ENCODE results near the gene NEURL1. TPM values are rescaled to one million over a fixed set of nuclear protein-coding genes. Genes with fewer than 3 reads are reported as not detected.

The NEURL1 gene
- total RNA-seq, 1 donor, result not detected

GRCh38 chr10:103568505-103568904 lies 75.0 kb downstream of the NEURL1 start:
- Histone ChIP-seq H2AFZ (ENCODE audit: low read length) (no peak overlapping the region), H4K20me1 (ENCODE audit: insufficient read depth, low read length) (no peaks in the 10 kb centered on the region), H3K9me3 (ENCODE audit: low read depth, low read length) (no peaks in the 10 kb centered on the region), H3K4me1 (ENCODE audit: insufficient read depth, low read length) (no peaks in the 10 kb centered on the region), H3K36me3 (ENCODE audit: insufficient read depth, low read length) (no peaks in the 10 kb centered on the region), H3K4me2 (ENCODE audit: insufficient read depth, low read length) (no peak overlapping the region), H3K27ac (ENCODE audit: low read depth, low read length) (no peak overlapping the region), H3K79me2 (ENCODE audit: insufficient read depth, low read length) (no peaks in the 10 kb centered on the region), H3K27me3 (ENCODE audit: insufficient read depth, low read length) (peaks cover 21% of the 10 kb centered on the region), H3K4me3 (ENCODE audit: insufficient read depth, low read length) (no peak overlapping the region)
- DNase-seq (ENCODE audit: insufficient read length, low spot score, missing footprints), result no peak
- TF ChIP-seq, protein P1, sequence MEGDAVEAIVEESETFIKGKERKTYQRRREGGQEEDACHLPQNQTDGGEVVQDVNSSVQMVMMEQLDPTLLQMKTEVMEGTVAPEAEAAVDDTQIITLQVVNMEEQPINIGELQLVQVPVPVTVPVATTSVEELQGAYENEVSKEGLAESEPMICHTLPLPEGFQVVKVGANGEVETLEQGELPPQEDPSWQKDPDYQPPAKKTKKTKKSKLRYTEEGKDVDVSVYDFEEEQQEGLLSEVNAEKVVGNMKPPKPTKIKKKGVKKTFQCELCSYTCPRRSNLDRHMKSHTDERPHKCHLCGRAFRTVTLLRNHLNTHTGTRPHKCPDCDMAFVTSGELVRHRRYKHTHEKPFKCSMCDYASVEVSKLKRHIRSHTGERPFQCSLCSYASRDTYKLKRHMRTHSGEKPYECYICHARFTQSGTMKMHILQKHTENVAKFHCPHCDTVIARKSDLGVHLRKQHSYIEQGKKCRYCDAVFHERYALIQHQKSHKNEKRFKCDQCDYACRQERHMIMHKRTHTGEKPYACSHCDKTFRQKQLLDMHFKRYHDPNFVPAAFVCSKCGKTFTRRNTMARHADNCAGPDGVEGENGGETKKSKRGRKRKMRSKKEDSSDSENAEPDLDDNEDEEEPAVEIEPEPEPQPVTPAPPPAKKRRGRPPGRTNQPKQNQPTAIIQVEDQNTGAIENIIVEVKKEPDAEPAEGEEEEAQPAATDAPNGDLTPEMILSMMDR (IDR thresholded peaks at IDR 0.05; ENCODE audit: extremely low read depth, low read depth, low read length), result no peak

DNA sequence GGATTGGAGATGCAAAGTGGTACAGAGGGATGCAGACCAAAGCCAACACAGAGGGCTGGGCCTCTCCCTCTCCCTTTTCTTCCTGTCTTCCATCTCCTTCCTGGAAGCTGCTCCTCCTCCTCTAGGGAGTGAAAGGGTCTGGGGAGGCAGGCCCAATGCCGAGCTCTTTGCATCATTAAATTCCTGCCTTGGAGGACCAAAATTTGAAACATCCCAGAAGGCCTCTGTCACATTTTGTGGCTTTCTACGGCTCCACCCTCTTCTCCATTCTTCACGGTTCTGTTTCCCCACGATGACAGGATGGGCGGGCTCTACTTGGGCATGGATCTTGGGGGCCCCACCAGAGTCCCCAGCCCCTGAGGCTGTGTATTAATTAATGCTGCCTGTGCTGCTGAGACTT lies 76.4 kb downstream of the NEURL1 start:
- H2AFZ ChIP-seq (ENCODE audit: low read length), result no peak overlapping the region
- H4K20me1 ChIP-seq (ENCODE audit: insufficient read depth, low read length), result no peaks in the 10 kb centered on the region
- no peak overlapping the region for H3K4me2 ChIP-seq (ENCODE audit: insufficient read depth, low read length)
- H3K27me3 ChIP-seq (ENCODE audit: insufficient read depth, low read length), result peaks cover 25% of the 10 kb centered on the region
- H3K36me3 ChIP-seq (ENCODE audit: insufficient read depth, low read length), result no peaks in the 10 kb centered on the region
- no peaks in the 10 kb centered on the region for H3K79me2 ChIP-seq (ENCODE audit: insufficient read depth, low read length)
- no peaks in the 10 kb centered on the region for H3K4me1 ChIP-seq (ENCODE audit: insufficient read depth, low read length)
- H3K4me3 ChIP-seq (ENCODE audit: insufficient read depth, low read length), result no peak overlapping the region
- DNase-seq (ENCODE audit: insufficient read length, low spot score, missing footprints), result no peak
- TF ChIP-seq, protein P1 (IDR thresholded peaks at IDR 0.05; ENCODE audit: extremely low read depth, low read depth, low read length), result no peak
- H3K9me3 ChIP-seq (ENCODE audit: low read depth, low read length), result no peaks in the 10 kb centered on the region
- no peak overlapping the region for H3K27ac ChIP-seq (ENCODE audit: low read depth, low read length)

DNA sequence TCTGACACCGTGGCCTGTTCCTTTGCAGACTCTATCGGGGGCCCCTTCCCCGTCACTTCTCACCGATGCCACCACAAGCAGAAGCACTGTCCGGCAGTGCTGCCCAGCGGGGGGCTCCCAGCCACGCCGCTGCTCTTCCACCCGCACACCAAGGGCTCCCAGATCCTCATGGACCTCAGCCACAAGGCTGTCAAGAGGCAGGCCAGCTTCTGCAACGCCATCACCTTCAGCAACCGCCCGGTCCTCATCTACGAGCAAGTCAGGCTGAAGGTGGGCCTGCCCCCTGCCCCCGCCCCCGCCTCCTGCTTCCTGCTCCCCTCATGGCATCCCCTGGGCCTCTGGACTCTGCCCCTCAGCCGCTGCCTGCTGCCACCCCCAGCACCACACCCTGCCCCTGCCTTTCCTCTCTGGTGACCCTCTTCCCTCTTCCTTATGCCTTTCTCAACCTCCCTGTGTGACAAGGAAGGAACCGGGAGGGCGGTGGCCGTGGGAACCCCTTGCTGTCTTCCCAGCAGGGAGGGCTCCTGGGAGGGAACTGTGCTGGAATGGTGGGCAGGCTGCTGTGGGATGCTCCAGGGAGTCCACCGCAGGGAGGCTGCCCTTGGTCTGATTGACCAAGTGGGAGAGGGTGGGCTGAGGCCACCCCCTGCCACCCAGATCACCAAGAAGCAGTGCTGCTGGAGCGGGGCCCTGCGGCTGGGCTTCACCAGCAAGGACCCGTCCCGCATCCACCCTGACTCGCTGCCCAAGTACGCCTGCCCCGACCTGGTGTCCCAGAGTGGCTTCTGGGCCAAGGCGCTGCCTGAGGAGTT lies 77.5 kb downstream of the NEURL1 start:
- Histone ChIP-seq H3K4me3 (ENCODE audit: insufficient read depth, low read length) (no peak overlapping the region), H2AFZ (ENCODE audit: low read length) (no peak overlapping the region), H4K20me1 (ENCODE audit: insufficient read depth, low read length) (no peaks in the 10 kb centered on the region), H3K79me2 (ENCODE audit: insufficient read depth, low read length) (no peaks in the 10 kb centered on the region), H3K9me3 (ENCODE audit: low read depth, low read length) (no peaks in the 10 kb centered on the region), H3K27ac (ENCODE audit: low read depth, low read length) (no peak overlapping the region), H3K4me2 (ENCODE audit: insufficient read depth, low read length) (no peak overlapping the region), H3K4me1 (ENCODE audit: insufficient read depth, low read length) (no peaks in the 10 kb centered on the region), H3K27me3 (ENCODE audit: insufficient read depth, low read length) (peaks cover 22% of the 10 kb centered on the region), H3K36me3 (ENCODE audit: insufficient read depth, low read length) (no peaks in the 10 kb centered on the region)
- DNase-seq (ENCODE audit: insufficient read length, low spot score, missing footprints), result no peak
- TF ChIP-seq, protein P1 (IDR thresholded peaks at IDR 0.05; ENCODE audit: extremely low read depth, low read depth, low read length), result no peak

GRCh38 chr10:103571656-103571975 lies 78.1 kb downstream of the NEURL1 start:
- Histone ChIP-seq H2AFZ (ENCODE audit: low read length) (no peak overlapping the region), H4K20me1 (ENCODE audit: insufficient read depth, low read length) (no peaks in the 10 kb centered on the region), H3K36me3 (ENCODE audit: insufficient read depth, low read length) (no peaks in the 10 kb centered on the region), H3K4me2 (ENCODE audit: insufficient read depth, low read length) (no peak overlapping the region), H3K9me3 (ENCODE audit: low read depth, low read length) (no peaks in the 10 kb centered on the region), H3K4me1 (ENCODE audit: insufficient read depth, low read length) (no peaks in the 10 kb centered on the region), H3K27ac (ENCODE audit: low read depth, low read length) (no peak overlapping the region), H3K27me3 (ENCODE audit: insufficient read depth, low read length) (peaks cover 26% of the 10 kb centered on the region), H3K4me3 (ENCODE audit: insufficient read depth, low read length) (no peak overlapping the region), H3K79me2 (ENCODE audit: insufficient read depth, low read length) (no peaks in the 10 kb centered on the region)
- TF ChIP-seq, protein P1 (IDR thresholded peaks at IDR 0.05; ENCODE audit: extremely low read depth, low read depth, low read length), result no peak
- DNase-seq (ENCODE audit: insufficient read length, low spot score, missing footprints), result no peak

All from osteoblast (primary cell).